Osteoblast (primary cell): ENCODE measurements around the gene FAM156A. TPM values are rescaled to one million over a fixed set of nuclear protein-coding genes. Genes with fewer than 3 reads are reported as not detected.
"Not testable (repeated sequence)": the region's sequence is repeated elsewhere in the genome, so short reads cannot be mapped to it uniquely, and the experiment has no call there.

ENCODE experiments used
- DNase-seq: peaks from one replicate; pipeline ENCODE4 v3.0.0; 2011; ENCODE audit warnings: low spot score, mixed read lengths; ENCODE audit not compliant: insufficient read length; ENCODE audit errors: missing footprints
- H2AFZ ChIP-seq: 2 replicates; pipeline ENCODE4 v1.6.0; 2011; ENCODE audit warnings: mild to moderate bottlenecking, low read length
- H3K27ac ChIP-seq: 2 replicates; pipeline ENCODE4 v1.5.1; 2011; ENCODE audit warnings: mild to moderate bottlenecking, low read depth, low read length, moderate library complexity
- H3K27me3 ChIP-seq: 2 replicates; pipeline ENCODE4 v1.6.0; 2012; ENCODE audit warnings: mild to moderate bottlenecking, control low read depth, inconsistent platforms, low read length, moderate library complexity; ENCODE audit not compliant: insufficient read depth
- H3K36me3 ChIP-seq: 2 replicates; pipeline ENCODE4 v1.5.1; 2011; ENCODE audit warnings: mild to moderate bottlenecking, low read length, control low read depth, moderate library complexity; ENCODE audit not compliant: insufficient read depth
- H3K4me1 ChIP-seq: 2 replicates; pipeline ENCODE4 v1.5.1; 2011; ENCODE audit warnings: mild to moderate bottlenecking, low read length, control low read depth, moderate library complexity; ENCODE audit not compliant: insufficient read depth
- H3K4me2 ChIP-seq: 2 replicates; pipeline ENCODE4 v1.6.0; 2011; ENCODE audit warnings: mild to moderate bottlenecking, low read length; ENCODE audit not compliant: insufficient read depth
- H3K4me3 ChIP-seq: fragments of 200-600 bp; sonication (generic); 3 replicates; pipeline ENCODE4 v1.5.1; 2012; ENCODE audit warnings: mild to moderate bottlenecking, low read length, inconsistent platforms; ENCODE audit not compliant: insufficient read depth
- H3K79me2 ChIP-seq: 2 replicates; pipeline ENCODE4 v1.6.0; 2012; ENCODE audit warnings: mild to moderate bottlenecking, low read length, control low read depth, inconsistent platforms; ENCODE audit not compliant: insufficient read depth
- H3K9me3 ChIP-seq: 2 replicates; pipeline ENCODE4 v1.5.1; 2011; ENCODE audit warnings: low read depth, low read length, control low read depth
- H4K20me1 ChIP-seq: 2 replicates; pipeline ENCODE4 v1.6.0; 2012; ENCODE audit warnings: mild to moderate bottlenecking, low read length, control low read depth; ENCODE audit not compliant: insufficient read depth
- CTCF ChIP-seq: IDR thresholded peaks from 2 replicates; pipeline ENCODE4 v1.5.1; 2011; ENCODE audit warnings: mild to moderate bottlenecking, low read depth, low read length, moderate library complexity; ENCODE audit errors: extremely low read depth
- total RNA-seq: library from RNA; depleted of rRNA; stranded (reverse); fragments of >200 nt; gene quantifications from 2 replicates; pipeline ENCODE4 v1.2.3, GENCODE V29; 2012

Gene FAM156A
- total RNA-seq, 1 donor: 16.6 TPM

- no peak for DNase-seq
- Histone ChIP-seq H3K4me1 (peaks cover 13% of the 10 kb centered on the region), H3K4me3 (no peak overlapping the region), H3K36me3 (no peaks in the 10 kb centered on the region), H2AFZ (no peak overlapping the region), H3K4me2 (no peak overlapping the region), H3K9me3 (no peaks in the 10 kb centered on the region), H4K20me1 (peaks cover 2% of the 10 kb centered on the region), H3K79me2 (peaks cover 16% of the 10 kb centered on the region), H3K27me3 (peaks cover 3% of the 10 kb centered on the region), H3K27ac (no peak overlapping the region)
- TF ChIP-seq CTCF: no peak
Measured at GRCh38 chrX:52977953-52978352, 19.6 kb upstream of the FAM156A start.

- H3K4me2 ChIP-seq, DNase-seq: not testable (repeated sequence)
Measured at GRCh38 chrX:52975576-52975975, 17.3 kb upstream of the FAM156A start.

GRCh38 chrX:52974336-52974992 lies 16.1 kb upstream of the FAM156A start:
- not testable (repeated sequence) for H4K20me1 ChIP-seq, H3K27me3 ChIP-seq, DNase-seq, H2AFZ ChIP-seq, H3K4me1 ChIP-seq, H3K4me3 ChIP-seq, H3K27ac ChIP-seq, H3K9me3 ChIP-seq, H3K4me2 ChIP-seq, H3K79me2 ChIP-seq, H3K36me3 ChIP-seq

More at GRCh38 chrX:52975576-52975975, 17.3 kb upstream of the FAM156A start:
- H3K4me1 ChIP-seq, H3K27me3 ChIP-seq, H3K4me3 ChIP-seq, H4K20me1 ChIP-seq, H3K9me3 ChIP-seq, H3K79me2 ChIP-seq, H3K36me3 ChIP-seq, H2AFZ ChIP-seq, H3K27ac ChIP-seq: not testable (repeated sequence)

- H2AFZ ChIP-seq, DNase-seq, H3K27ac ChIP-seq, H3K4me3 ChIP-seq, H3K36me3 ChIP-seq, H4K20me1 ChIP-seq, H3K9me3 ChIP-seq, H3K4me1 ChIP-seq, H3K4me2 ChIP-seq, H3K79me2 ChIP-seq, H3K27me3 ChIP-seq: not testable (repeated sequence)
Measured at GRCh38 chrX:52967922-52968321, 9.6 kb upstream of the FAM156A start.

- not testable (repeated sequence) for H3K27ac ChIP-seq, H3K27me3 ChIP-seq, H3K79me2 ChIP-seq, H3K9me3 ChIP-seq, H4K20me1 ChIP-seq, H3K4me2 ChIP-seq, H3K36me3 ChIP-seq, H3K4me1 ChIP-seq, H3K4me3 ChIP-seq, H2AFZ ChIP-seq, DNase-seq
Measured at GRCh38 chrX:52966993-52967738, 8.8 kb upstream of the FAM156A start.

- H3K4me1 ChIP-seq, DNase-seq, H3K4me2 ChIP-seq, H3K9me3 ChIP-seq, H2AFZ ChIP-seq, H3K27ac ChIP-seq, H3K4me3 ChIP-seq, H3K36me3 ChIP-seq, H3K79me2 ChIP-seq, H3K27me3 ChIP-seq, H4K20me1 ChIP-seq: not testable (repeated sequence)
Measured at GRCh38 chrX:52958961-52959360, 643 bp upstream of the FAM156A start.

GRCh38 chrX:52949884-52950283 lies 8.4 kb downstream of the FAM156A start:
- DNase-seq, H3K9me3 ChIP-seq, H3K36me3 ChIP-seq, H3K4me3 ChIP-seq, H4K20me1 ChIP-seq, H3K79me2 ChIP-seq, H3K4me1 ChIP-seq, H3K27ac ChIP-seq, H2AFZ ChIP-seq, H3K27me3 ChIP-seq, H3K4me2 ChIP-seq: not testable (repeated sequence)

GRCh38 chrX:52949325-52949724 lies 9.0 kb downstream of the FAM156A start:
- not testable (repeated sequence) for H3K4me3 ChIP-seq

More at GRCh38 chrX:52949325-52949724, 9.0 kb downstream of the FAM156A start:
- not testable (repeated sequence) for H3K4me2 ChIP-seq, H3K79me2 ChIP-seq, H3K27me3 ChIP-seq, H3K36me3 ChIP-seq, H3K4me1 ChIP-seq, H4K20me1 ChIP-seq, DNase-seq, H3K27ac ChIP-seq, H2AFZ ChIP-seq, H3K9me3 ChIP-seq
